Stimulated activated memory B cell treated with anti-CD40 and anti-IgM and Interleukin-4, amounts not matched to agents 10 μg/mL and 1 μg/mL and 100 μg/mL, for 72 hours (primary cell): ENCODE data around the gene ARSB.
"Not testable (repeated sequence)": the region's sequence is repeated elsewhere in the genome, so short reads cannot be mapped to it uniquely, and the experiment has no call there.

Experiments used
- ATAC-seq: fragments of 150-1000 bp; cut with Tn5 transposase; 2 replicates; pipeline ENCODE4 v1.10.0; 2021
- H3K27ac Mint-ChIP-seq: one replicate; pipeline ENCODE4 v1.8.0; 2022; ENCODE audit warnings: mild to moderate bottlenecking, mixed read lengths
- H3K27me3 Mint-ChIP-seq: one replicate; pipeline ENCODE4 v1.8.0; 2022; ENCODE audit warnings: mixed read lengths
- H3K36me3 Mint-ChIP-seq: one replicate; pipeline ENCODE4 v1.8.0; 2022; ENCODE audit warnings: mixed read lengths
- H3K4me1 Mint-ChIP-seq: one replicate; pipeline ENCODE4 v1.8.0; 2022; ENCODE audit warnings: mixed read lengths
- H3K4me3 Mint-ChIP-seq: one replicate; pipeline ENCODE4 v1.8.0; 2022; ENCODE audit warnings: mild to moderate bottlenecking, moderate library complexity, mixed read lengths
- H3K9me3 Mint-ChIP-seq: one replicate; pipeline ENCODE4 v1.8.0; 2022; ENCODE audit warnings: mixed read lengths

Gene ARSB

DNA sequence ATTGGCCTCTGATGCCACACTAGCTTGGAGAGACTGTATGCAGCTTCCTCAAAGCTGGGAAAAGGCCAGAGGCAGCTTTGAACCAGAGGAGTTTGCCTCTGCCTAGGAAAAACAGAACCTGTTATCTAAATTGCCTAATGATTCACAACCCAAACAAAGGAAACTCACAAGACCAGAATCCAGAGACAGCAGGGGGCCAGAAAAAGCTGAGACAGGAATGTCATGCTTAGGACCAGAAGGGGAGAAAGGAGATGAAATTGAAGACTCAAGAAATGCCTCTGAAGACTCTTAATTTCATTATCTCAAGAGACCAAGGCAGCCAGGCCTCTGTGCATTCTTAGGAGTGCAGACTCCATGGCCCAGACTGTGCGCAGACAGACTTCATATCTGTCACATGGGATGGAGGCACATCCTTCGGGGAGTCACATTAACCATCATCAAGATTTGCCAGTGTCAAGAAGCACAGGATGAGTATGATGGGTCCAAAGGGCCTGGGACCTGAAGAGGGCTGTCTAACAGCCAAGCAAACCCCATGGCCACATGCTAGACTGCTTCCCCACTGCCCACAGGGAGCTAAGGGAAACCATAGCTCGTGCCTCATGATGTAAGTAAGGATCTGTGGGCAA lies 57.3 kb downstream of the ARSB start:
- Mint-ChIP-seq H3K27me3 (no peaks in the 10 kb centered on the region), H3K27ac (no peak overlapping the region), H3K36me3 (peaks cover 15% of the 10 kb centered on the region), H3K4me1 (no peaks in the 10 kb centered on the region), H3K4me3 (no peak overlapping the region), H3K9me3 (peaks cover 1% of the 10 kb centered on the region)
- ATAC-seq = no peak

GRCh38 chr5:78926252-78926651 lies 58.9 kb downstream of the ARSB start:
- no peak overlapping the region for H3K27ac Mint-ChIP-seq
- H3K27me3 Mint-ChIP-seq = no peaks in the 10 kb centered on the region
- peaks cover 18% of the 10 kb centered on the region for H3K36me3 Mint-ChIP-seq
- no peak overlapping the region for H3K4me3 Mint-ChIP-seq
- no peaks in the 10 kb centered on the region for H3K4me1 Mint-ChIP-seq
- no peaks in the 10 kb centered on the region for H3K9me3 Mint-ChIP-seq
- ATAC-seq = no peak

- Mint-ChIP-seq H3K27ac (no peak overlapping the region), H3K36me3 (peaks cover 18% of the 10 kb centered on the region), H3K9me3 (no peaks in the 10 kb centered on the region), H3K4me1 (no peaks in the 10 kb centered on the region), H3K27me3 (no peaks in the 10 kb centered on the region), H3K4me3 (no peak overlapping the region)
- no peak for ATAC-seq
These were observed 59.8 kb downstream of the ARSB start for GRCh38 chr5:78925129-78925876.

GRCh38 chr5:78923622-78923970 lies 61.5 kb downstream of the ARSB start:
- Mint-ChIP-seq H3K4me1 (no peaks in the 10 kb centered on the region), H3K4me3 (no peak overlapping the region), H3K27ac (no peak overlapping the region), H3K27me3 (no peaks in the 10 kb centered on the region), H3K36me3 (peaks cover 11% of the 10 kb centered on the region), H3K9me3 (no peaks in the 10 kb centered on the region)
- no peak for ATAC-seq

DNA sequence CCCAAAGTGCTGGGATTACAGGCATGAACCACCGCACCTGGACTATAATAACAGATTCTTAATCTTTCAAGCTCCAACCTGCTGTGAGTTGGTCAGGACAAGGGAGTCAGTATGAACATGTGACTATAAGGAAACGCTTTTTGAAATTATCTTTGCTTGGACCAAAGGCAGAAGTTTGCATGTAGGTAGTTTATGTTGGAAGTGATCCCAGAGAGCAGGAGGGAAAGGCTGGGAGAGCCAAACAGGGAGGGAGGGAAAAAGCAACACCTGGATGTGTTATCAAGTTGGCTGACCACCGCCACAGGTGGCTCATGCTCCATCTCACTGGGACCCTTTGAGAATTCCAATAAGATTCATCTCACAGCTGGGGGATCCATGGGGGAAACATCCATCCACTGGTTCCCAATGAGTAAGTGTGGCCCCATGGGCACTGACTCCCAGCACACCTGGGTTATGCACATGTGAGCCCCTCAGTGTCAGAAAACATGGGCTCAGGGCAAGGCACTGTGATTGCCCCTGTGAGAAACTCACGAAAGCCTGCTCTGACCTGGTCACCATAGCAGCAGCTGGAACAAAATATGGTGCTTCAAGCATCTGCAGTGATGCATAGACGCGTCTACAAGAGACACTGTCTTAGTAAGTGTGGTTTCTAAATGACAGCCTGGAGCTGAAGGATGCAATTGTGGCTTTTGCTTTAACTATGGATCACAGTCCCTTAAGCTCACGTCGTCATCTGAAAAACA lies 62.1 kb downstream of the ARSB start:
- H3K27ac Mint-ChIP-seq = no peak overlapping the region
- H3K36me3 Mint-ChIP-seq = peaks cover 10% of the 10 kb centered on the region
- no peaks in the 10 kb centered on the region for H3K4me1 Mint-ChIP-seq
- no peaks in the 10 kb centered on the region for H3K9me3 Mint-ChIP-seq
- no peak overlapping the region for H3K4me3 Mint-ChIP-seq
- H3K27me3 Mint-ChIP-seq = no peaks in the 10 kb centered on the region
- ATAC-seq = no peak

- Mint-ChIP-seq H3K27ac (peak overlapping the region; percentile 19), H3K27me3 (no peaks in the 10 kb centered on the region), H3K9me3 (no peaks in the 10 kb centered on the region), H3K4me3 (no peak overlapping the region), H3K36me3 (peaks cover 17% of the 10 kb centered on the region), H3K4me1 (no peaks in the 10 kb centered on the region)
- peak; percentile 20 for ATAC-seq
These were observed 64.5 kb downstream of the ARSB start for GRCh38 chr5:78920604-78921003.

- Mint-ChIP-seq H3K27ac (no peak overlapping the region), H3K4me3 (no peak overlapping the region), H3K4me1 (no peaks in the 10 kb centered on the region), H3K9me3 (no peaks in the 10 kb centered on the region), H3K27me3 (no peaks in the 10 kb centered on the region), H3K36me3 (peaks cover 23% of the 10 kb centered on the region)
- no peak for ATAC-seq
These were observed 65.3 kb downstream of the ARSB start for GRCh38 chr5:78919796-78920195.

DNA sequence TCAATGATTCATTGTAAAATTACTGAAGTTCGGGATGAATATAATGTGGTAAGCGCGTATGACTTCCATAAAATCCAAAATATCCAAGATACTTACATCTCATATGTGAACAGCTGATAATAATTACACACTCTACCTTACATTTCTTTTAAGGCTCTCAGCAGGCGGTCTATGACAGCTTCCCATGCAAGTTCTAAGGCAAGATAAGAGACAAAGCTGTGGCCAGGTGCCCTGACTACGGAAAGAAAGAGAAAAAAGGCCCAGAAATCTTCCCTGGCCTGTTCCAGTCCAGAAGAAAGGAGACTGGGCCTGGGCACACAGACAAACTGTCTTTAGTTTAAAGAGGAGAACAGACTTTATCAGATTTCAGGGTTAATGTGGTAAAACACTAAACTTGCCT lies 69.1 kb downstream of the ARSB start:
- no peak overlapping the region for H3K4me3 Mint-ChIP-seq
- ATAC-seq = no peak
- H3K27me3 Mint-ChIP-seq = no peaks in the 10 kb centered on the region
- H3K4me1 Mint-ChIP-seq = peaks cover 9% of the 10 kb centered on the region
- no peaks in the 10 kb centered on the region for H3K9me3 Mint-ChIP-seq
- peaks cover 13% of the 10 kb centered on the region for H3K36me3 Mint-ChIP-seq
- H3K27ac Mint-ChIP-seq = no peak overlapping the region

DNA sequence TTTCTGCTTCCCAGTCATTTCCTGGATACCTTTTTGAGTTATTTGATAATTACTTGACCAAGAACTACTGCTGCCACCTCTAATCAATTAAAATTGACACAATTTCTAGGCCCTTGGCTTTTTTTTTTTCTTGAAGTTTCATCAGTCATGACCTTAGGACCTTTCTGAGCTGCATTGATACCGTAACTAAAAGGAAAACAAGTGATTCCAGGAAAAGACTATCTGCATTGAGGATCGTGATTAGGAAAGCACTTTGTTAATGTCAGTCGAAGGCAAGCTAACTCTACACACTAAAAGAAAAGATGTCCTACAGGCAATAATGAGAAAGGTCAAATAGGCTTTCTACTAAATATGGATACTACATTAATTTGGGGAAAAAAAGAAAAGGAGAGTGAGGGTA lies 69.9 kb downstream of the ARSB start:
- no peaks in the 10 kb centered on the region for H3K27me3 Mint-ChIP-seq
- H3K9me3 Mint-ChIP-seq = no peaks in the 10 kb centered on the region
- H3K27ac Mint-ChIP-seq = no peak overlapping the region
- no peak for ATAC-seq
- H3K36me3 Mint-ChIP-seq = peaks cover 19% of the 10 kb centered on the region
- no peak overlapping the region for H3K4me3 Mint-ChIP-seq
- peaks cover 15% of the 10 kb centered on the region for H3K4me1 Mint-ChIP-seq

GRCh38 chr5:78912811-78913210 lies 72.3 kb downstream of the ARSB start:
- H3K4me3 Mint-ChIP-seq = no peak overlapping the region
- no peaks in the 10 kb centered on the region for H3K27me3 Mint-ChIP-seq
- no peaks in the 10 kb centered on the region for H3K9me3 Mint-ChIP-seq
- peaks cover 23% of the 10 kb centered on the region for H3K36me3 Mint-ChIP-seq
- ATAC-seq = no peak
- H3K27ac Mint-ChIP-seq = no peak overlapping the region
- H3K4me1 Mint-ChIP-seq = peaks cover 30% of the 10 kb centered on the region

DNA sequence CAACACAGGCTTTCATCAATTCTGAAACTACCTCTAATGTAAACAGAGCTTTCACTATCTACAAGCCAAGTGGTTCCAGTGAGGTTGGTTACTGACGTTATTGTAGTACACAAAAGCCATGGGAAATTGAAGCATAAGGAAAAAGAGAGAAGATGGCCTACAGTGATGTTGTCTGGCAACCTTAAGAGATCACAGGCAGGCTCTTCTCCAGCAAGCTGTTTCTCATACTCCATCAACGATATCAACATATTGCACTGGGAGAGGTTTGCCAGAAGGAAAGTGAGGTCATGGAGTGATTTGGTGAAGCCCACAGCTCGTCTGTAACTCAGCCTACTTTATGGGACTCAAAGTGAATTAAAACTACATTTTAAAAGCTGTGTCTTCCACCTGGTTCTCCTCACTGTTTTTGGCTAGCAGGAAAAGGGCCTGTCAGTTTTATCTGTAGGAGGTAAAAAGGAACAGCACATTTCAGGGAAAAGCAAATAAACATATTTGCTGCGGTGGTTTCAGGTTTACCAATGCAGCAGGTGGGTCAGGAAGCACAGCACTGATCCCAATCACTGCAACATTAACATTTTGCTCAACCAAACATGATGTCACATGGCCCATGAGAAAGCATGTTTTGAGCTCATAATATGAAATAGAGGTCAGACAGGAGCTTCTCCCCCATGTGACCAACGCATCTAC lies 72.9 kb downstream of the ARSB start:
- peak overlapping the region; percentile 42 for H3K27ac Mint-ChIP-seq
- peaks cover 36% of the 10 kb centered on the region for H3K4me1 Mint-ChIP-seq
- H3K27me3 Mint-ChIP-seq = no peaks in the 10 kb centered on the region
- H3K4me3 Mint-ChIP-seq = no peak overlapping the region
- peaks cover 23% of the 10 kb centered on the region for H3K36me3 Mint-ChIP-seq
- no peaks in the 10 kb centered on the region for H3K9me3 Mint-ChIP-seq
- ATAC-seq = no peak

DNA sequence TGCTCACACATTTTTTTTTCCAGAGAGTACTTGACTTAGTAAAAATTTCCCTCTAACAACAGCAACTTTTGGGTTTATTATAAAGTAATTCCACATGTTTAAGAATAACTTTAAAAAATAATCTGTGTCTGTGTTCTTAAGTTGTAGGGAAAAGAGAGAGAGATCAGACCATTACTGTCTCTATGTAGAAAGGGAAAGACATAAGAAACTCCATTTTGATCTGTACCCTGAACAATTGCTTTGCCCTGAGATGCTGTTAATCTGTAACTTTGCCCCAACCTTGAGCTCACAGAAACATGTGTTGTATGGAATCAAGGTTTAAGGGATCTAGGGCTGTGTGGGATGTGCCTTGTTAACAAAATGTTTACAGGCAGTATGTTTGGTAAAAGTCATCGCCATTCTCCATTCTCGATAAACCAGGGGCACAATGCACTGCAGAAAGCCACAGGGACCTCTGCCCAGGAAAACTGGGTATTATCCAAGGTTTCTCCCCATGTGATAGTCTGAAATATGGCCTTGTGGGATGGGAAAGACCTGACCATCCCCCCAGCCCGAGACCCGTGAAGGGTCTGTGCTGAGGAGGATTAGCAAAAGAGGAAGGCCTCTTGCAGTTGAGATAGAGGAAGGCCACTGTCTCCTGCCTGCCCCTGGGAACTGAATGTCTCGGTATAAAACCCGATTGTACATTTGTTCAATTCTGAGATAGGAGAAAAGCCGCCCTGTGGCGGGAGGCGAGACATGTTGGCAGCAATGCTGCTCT lies 75.7 kb downstream of the ARSB start:
- Mint-ChIP-seq H3K27ac (peak overlapping the region; percentile 45), H3K4me1 (peaks cover 62% of the 10 kb centered on the region), H3K36me3 (peaks cover 11% of the 10 kb centered on the region)
- H3K4me3 Mint-ChIP-seq, ATAC-seq, H3K27me3 Mint-ChIP-seq, H3K9me3 Mint-ChIP-seq: not testable (repeated sequence)

GRCh38 chr5:78908173-78909061 lies 76.7 kb downstream of the ARSB start:
- ATAC-seq = no peak
- peaks cover 62% of the 10 kb centered on the region for H3K4me1 Mint-ChIP-seq
- no peak overlapping the region for H3K4me3 Mint-ChIP-seq
- H3K27me3 Mint-ChIP-seq = no peaks in the 10 kb centered on the region
- H3K36me3 Mint-ChIP-seq = peaks cover 11% of the 10 kb centered on the region
- peak overlapping the region; percentile 66 for H3K27ac Mint-ChIP-seq
- no peaks in the 10 kb centered on the region for H3K9me3 Mint-ChIP-seq

GRCh38 chr5:78907255-78907891 lies 77.7 kb downstream of the ARSB start:
- no peaks in the 10 kb centered on the region for H3K9me3 Mint-ChIP-seq
- H3K27ac Mint-ChIP-seq = peak overlapping the region; percentile 66
- H3K4me3 Mint-ChIP-seq = no peak overlapping the region
- peaks cover 62% of the 10 kb centered on the region for H3K4me1 Mint-ChIP-seq
- no peaks in the 10 kb centered on the region for H3K27me3 Mint-ChIP-seq
- peaks cover 11% of the 10 kb centered on the region for H3K36me3 Mint-ChIP-seq
- peak; percentile 60 for ATAC-seq
